Panc1 (cell line): ENCODE results near the gene UNC13A.

Source experiments
- POLR2AphosphoS5 ChIP-seq: IDR thresholded peaks from 2 replicates; pipeline ENCODE4 v1.6.1; 2012; ENCODE audit warnings: mild to moderate bottlenecking, low read depth, low read length, moderate library complexity
- TCF7L2 ChIP-seq: IDR thresholded peaks from 2 replicates; pipeline ENCODE4 v1.6.1; 2011; ENCODE audit warnings: mild to moderate bottlenecking, low read depth, low read length, inconsistent platforms
- TF ChIP-seq, protein P1 (sequence below): fragments of 450-650 bp; IDR thresholded peaks from 2 replicates; pipeline ENCODE4 v1.5.1; 2017; ENCODE audit warnings: mild to moderate bottlenecking

DNA sequence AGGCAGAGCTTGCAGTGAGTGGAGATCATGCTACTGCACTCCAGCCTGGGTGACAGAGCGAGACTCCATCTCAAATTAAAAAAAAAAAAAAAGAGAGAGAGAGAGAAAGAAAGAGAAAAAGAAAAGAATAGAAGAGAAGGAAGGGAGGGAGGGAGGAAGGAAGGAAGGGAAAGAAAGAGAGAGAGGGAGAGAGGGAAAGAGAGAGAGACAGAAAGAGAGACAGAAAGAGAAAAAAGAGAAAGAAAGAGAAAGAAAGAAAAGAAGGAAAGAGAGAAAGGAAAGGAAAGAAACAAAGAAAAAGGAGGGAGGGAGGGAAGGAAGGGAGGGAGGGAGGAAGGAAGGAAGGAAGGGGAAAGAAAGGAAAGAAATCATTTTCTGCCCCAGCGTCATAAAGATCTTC, 7.0 kb upstream of the UNC13A start:
- TF ChIP-seq, protein P1, sequence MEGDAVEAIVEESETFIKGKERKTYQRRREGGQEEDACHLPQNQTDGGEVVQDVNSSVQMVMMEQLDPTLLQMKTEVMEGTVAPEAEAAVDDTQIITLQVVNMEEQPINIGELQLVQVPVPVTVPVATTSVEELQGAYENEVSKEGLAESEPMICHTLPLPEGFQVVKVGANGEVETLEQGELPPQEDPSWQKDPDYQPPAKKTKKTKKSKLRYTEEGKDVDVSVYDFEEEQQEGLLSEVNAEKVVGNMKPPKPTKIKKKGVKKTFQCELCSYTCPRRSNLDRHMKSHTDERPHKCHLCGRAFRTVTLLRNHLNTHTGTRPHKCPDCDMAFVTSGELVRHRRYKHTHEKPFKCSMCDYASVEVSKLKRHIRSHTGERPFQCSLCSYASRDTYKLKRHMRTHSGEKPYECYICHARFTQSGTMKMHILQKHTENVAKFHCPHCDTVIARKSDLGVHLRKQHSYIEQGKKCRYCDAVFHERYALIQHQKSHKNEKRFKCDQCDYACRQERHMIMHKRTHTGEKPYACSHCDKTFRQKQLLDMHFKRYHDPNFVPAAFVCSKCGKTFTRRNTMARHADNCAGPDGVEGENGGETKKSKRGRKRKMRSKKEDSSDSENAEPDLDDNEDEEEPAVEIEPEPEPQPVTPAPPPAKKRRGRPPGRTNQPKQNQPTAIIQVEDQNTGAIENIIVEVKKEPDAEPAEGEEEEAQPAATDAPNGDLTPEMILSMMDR, result no peak
- TF ChIP-seq TCF7L2 (no peak), POLR2AphosphoS5 (no peak)
